ENCODE results near the gene ZCCHC24. TPM values are rescaled to one million over a fixed set of nuclear protein-coding genes. Genes with fewer than 3 reads are reported as not detected.

ZCCHC24 gene
- total RNA-seq, 1 experiment from 2014 or later = 3.8 TPM

- no peaks in the 10 kb centered on the region for H3K27me3 ChIP-seq (ENCODE audit: insufficient read depth, low read length)
- peak; percentile 14 for DNase-seq
- no peak overlapping the region for H2BK120ac ChIP-seq (ENCODE audit: low read depth, low read length, poor library complexity, severe bottlenecking)
- no peak overlapping the region; the same call in 1 of the 2 replicates for H3K14ac ChIP-seq (ENCODE audit: insufficient read depth, low read length)
- H3K23me2 ChIP-seq (ENCODE audit: insufficient read length, low read depth, low read length, poor library complexity, severe bottlenecking) = peaks cover 5% of the 10 kb centered on the region
- H2AFZ ChIP-seq (ENCODE audit: low read length) = no peak overlapping the region
- H3K4me3 Mint-ChIP-seq = no peak overlapping the region
- H3K9ac ChIP-seq (ENCODE audit: extremely low read depth, insufficient read length, low read length) = no peak overlapping the region
- no peak overlapping the region for H2BK15ac ChIP-seq (ENCODE audit: low read depth, low read length)
- H3K23ac ChIP-seq (ENCODE audit: insufficient read length, low read depth, low read length) = no peak overlapping the region
- H3K4me1 Mint-ChIP-seq = peaks cover 8 to 23% of the 10 kb centered on the region in 2 experiments
- TF ChIP-seq, protein P1, sequence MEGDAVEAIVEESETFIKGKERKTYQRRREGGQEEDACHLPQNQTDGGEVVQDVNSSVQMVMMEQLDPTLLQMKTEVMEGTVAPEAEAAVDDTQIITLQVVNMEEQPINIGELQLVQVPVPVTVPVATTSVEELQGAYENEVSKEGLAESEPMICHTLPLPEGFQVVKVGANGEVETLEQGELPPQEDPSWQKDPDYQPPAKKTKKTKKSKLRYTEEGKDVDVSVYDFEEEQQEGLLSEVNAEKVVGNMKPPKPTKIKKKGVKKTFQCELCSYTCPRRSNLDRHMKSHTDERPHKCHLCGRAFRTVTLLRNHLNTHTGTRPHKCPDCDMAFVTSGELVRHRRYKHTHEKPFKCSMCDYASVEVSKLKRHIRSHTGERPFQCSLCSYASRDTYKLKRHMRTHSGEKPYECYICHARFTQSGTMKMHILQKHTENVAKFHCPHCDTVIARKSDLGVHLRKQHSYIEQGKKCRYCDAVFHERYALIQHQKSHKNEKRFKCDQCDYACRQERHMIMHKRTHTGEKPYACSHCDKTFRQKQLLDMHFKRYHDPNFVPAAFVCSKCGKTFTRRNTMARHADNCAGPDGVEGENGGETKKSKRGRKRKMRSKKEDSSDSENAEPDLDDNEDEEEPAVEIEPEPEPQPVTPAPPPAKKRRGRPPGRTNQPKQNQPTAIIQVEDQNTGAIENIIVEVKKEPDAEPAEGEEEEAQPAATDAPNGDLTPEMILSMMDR (conservative IDR thresholded peaks at IDR 0.05) = no peak
- 0 out of 2 replicates have a peak, but pooled peaks cover 5% of the 10 kb centered on the region for H3K4me1 ChIP-seq (ENCODE audit: insufficient read depth, low read length)
- H3K4me2 ChIP-seq (ENCODE audit: insufficient read depth, insufficient read length, low read length) = no peak overlapping the region
- H3K9me3 Mint-ChIP-seq = no peaks in the 10 kb centered on the region
- peaks cover 5% of the 10 kb centered on the region for H3K79me1 ChIP-seq (ENCODE audit: insufficient read depth, low read depth, low read length, poor library complexity, severe bottlenecking)
- no peak overlapping the region for H2AK5ac ChIP-seq (ENCODE audit: insufficient read length, low read length)
- no peak overlapping the region for H2BK5ac ChIP-seq (ENCODE audit: insufficient read length, low read length)
- no CpG with 5 or more reads among the region's 5 CpGs for WGBS (ENCODE audit: extremely low coverage, insufficient read length, low lambda C conversion rate)
- no peak overlapping the region for H2BK12ac ChIP-seq (ENCODE audit: insufficient read length, low read depth, low read length)
- H3K27ac ChIP-seq (ENCODE audit: insufficient read length, low read depth, low read length) = no peak overlapping the region
- H4K91ac ChIP-seq (ENCODE audit: insufficient read length, low read depth, low read length) = no peak overlapping the region
- H3K9me3 ChIP-seq (ENCODE audit: control insufficient read depth, low read depth, low read length) = no peaks in the 10 kb centered on the region
- no peak overlapping the region for H3K27ac Mint-ChIP-seq
- H3K4ac ChIP-seq (ENCODE audit: low read depth, low read length) = no peak overlapping the region
- H4K5ac ChIP-seq (ENCODE audit: insufficient read length, low read depth, low read length) = no peak overlapping the region
- H3K79me2 ChIP-seq (ENCODE audit: insufficient read depth, low read length) = no peaks in the 10 kb centered on the region
- peaks cover 12% of the 10 kb centered on the region for H3K27me3 Mint-ChIP-seq (ENCODE audit: low read depth)
- no peak overlapping the region for H3K18ac ChIP-seq (ENCODE audit: insufficient read length, low read depth, low read length)
- no peak overlapping the region for H3T11ph ChIP-seq (ENCODE audit: low read length)
- H2BK20ac ChIP-seq (ENCODE audit: low read depth, low read length, poor library complexity, severe bottlenecking) = no peak overlapping the region
- H3K36me3 Mint-ChIP-seq (ENCODE audit: insufficient read depth in 1 of 3, low read depth in 3 of 3) = peaks cover 11 to 19% (median 18%) of the 10 kb centered on the region in 3 experiments; a peak in 6 of 7 replicates
- H3K56ac ChIP-seq (ENCODE audit: insufficient read length, low read depth, low read length) = no peak overlapping the region
- H4K20me1 ChIP-seq (ENCODE audit: control insufficient read depth, insufficient read depth, insufficient read length) = no peaks in the 10 kb centered on the region
- H4K8ac ChIP-seq (replicated peaks; ENCODE audit: insufficient read length, low read depth, low read length) = no peak overlapping the region
These were observed 100.0 kb downstream of the ZCCHC24 start for GRCh38 chr10:79345241-79346011.
